GM12878 (cell line): Measurements from ENCODE around the gene ZBTB3. TPM values are rescaled to one million over a fixed set of nuclear protein-coding genes. Genes with fewer than 3 reads are reported as not detected.
A peak's percentile ranks its signal among the peaks of the same experiment; 100 is the strongest.

Source experiments
- ATAC-seq: fragments of 200-7000 bp; cut with Tn5 transposase; 3 replicates; pipeline ENCODE4 v1.9.1; 2020; ENCODE audit warnings: mild to moderate bottlenecking, moderate library complexity
- BruUV-seq: library from RNA; stranded (reverse); fragments of 400-500 nt; replicated peaks from 2 replicates; lab custom pipeline; 2021; lab: Mats Ljungman, UMichigan
- CTCF ChIA-PET: fragments of 300-600 bp; sonication (Branson Sonifier 250); formaldehyde crosslinking; extraction: SDS; loops from one replicate; lab custom pipeline; 2021; ENCODE audit warnings: inconsistent platforms; lab: Yijun Ruan, JAX
- POLR2A ChIA-PET: fragments of 350-600 bp; formaldehyde crosslinking; extraction: SDS; loops from one replicate; lab custom pipeline; 2021; ENCODE audit warnings: inconsistent platforms; lab: Charles Lee
- RAD21 ChIA-PET: fragments of 300-600 bp; sonication (Branson Sonifier 250); formaldehyde crosslinking; loops from one replicate; lab custom pipeline; 2023; ENCODE audit warnings: antibody characterized with exemption; ENCODE audit not compliant: unreplicated experiment; lab: Charles Lee
- SMC1A ChIA-PET: fragments of 300-600 bp; sonication (Branson Sonifier 250); formaldehyde crosslinking; loops from one replicate; lab custom pipeline; 2023; ENCODE audit not compliant: unreplicated experiment, uncharacterized antibody; lab: Charles Lee
- DNase-seq: peaks from one replicate; pipeline ENCODE4 v3.0.0-alpha.2; 2011; ENCODE audit warnings: low read depth, low spot score
- FAIRE-seq: peaks from 3 replicates; lab custom pipeline; 2011; peaks lifted over from hg19 to GRCh38; lab: Jason Lieb, UNC
- H2AFZ ChIP-seq: 2 replicates; pipeline ENCODE4 v1.6.0; 2011; ENCODE audit warnings: low read depth, low read length, control low read depth; ENCODE audit not compliant: control insufficient read depth
- H3K27ac ChIP-seq: 2 replicates; pipeline ENCODE4 v1.5.1; 2011; ENCODE audit warnings: control low read depth; ENCODE audit not compliant: control insufficient read depth, insufficient read depth
- H3K27me3 ChIP-seq, 2 experiments: replicated peaks in 1 of 2; 2 replicates each; pipeline versions ENCODE4 v1.6.0 to v1.6.1; 2011; ENCODE audit warnings: low read length in 1 of 2; ENCODE audit not compliant: control insufficient read depth in 2 of 2, insufficient read depth in 2 of 2
- H3K36me3 ChIP-seq, 2 experiments: 2 replicates each; pipeline ENCODE4 v1.5.1; 2011; ENCODE audit warnings: low read length in 1 of 2; ENCODE audit not compliant: control insufficient read depth in 2 of 2, insufficient read depth in 2 of 2
- H3K4me1 ChIP-seq: 2 replicates; pipeline ENCODE4 v1.6.1; 2011; ENCODE audit warnings: mild to moderate bottlenecking, low read length, moderate library complexity, mixed read lengths; ENCODE audit not compliant: control insufficient read depth, insufficient read depth
- H3K4me2 ChIP-seq: 2 replicates; pipeline ENCODE4 v1.6.0; 2011; ENCODE audit warnings: control low read depth; ENCODE audit not compliant: control insufficient read depth, insufficient read depth
- H3K4me3 ChIP-seq: fragments of 200-600 bp; sonication (generic); 2 replicates; pipeline ENCODE4 v1.5.1; 2016
- H3K79me2 ChIP-seq: 2 replicates; pipeline ENCODE4 v1.6.0; 2011; ENCODE audit warnings: low read length; ENCODE audit not compliant: control insufficient read depth, insufficient read depth
- H3K9ac ChIP-seq: 2 replicates; pipeline ENCODE4 v1.8.0; 2011; ENCODE audit warnings: low read length, control low read depth, mixed read lengths; ENCODE audit not compliant: control insufficient read depth, insufficient read depth
- H3K9me3 ChIP-seq: replicated peaks from 3 replicates; pipeline ENCODE4 v1.5.1; 2011; ENCODE audit warnings: mild to moderate bottlenecking, low read length; ENCODE audit not compliant: control insufficient read depth, insufficient read depth
- H4K20me1 ChIP-seq: 2 replicates; pipeline ENCODE4 v1.6.0; 2011; ENCODE audit not compliant: control insufficient read depth, insufficient read depth
- CHD1 ChIP-seq: IDR thresholded peaks from 2 replicates; pipeline ENCODE4 v1.6.1; 2012; ENCODE audit warnings: low read depth, low read length, improper control_type of control experiment
- E2F4 ChIP-seq: IDR thresholded peaks from 2 replicates; pipeline ENCODE4 v1.6.1; 2012; ENCODE audit warnings: low read depth, low read length, improper control_type of control experiment
- KDM1A ChIP-seq: fragments of 200-600 bp; sonication (generic); IDR thresholded peaks from 2 replicates; pipeline ENCODE4 v1.6.1; 2016; ENCODE audit warnings: borderline replicate concordance
- SMAD5 ChIP-seq: IDR thresholded peaks from 2 replicates; pipeline ENCODE4 v1.6.1; 2016; ENCODE audit warnings: antibody characterized with exemption, low read depth
- WRNIP1 ChIP-seq: IDR thresholded peaks from 2 replicates; pipeline ENCODE4 v1.6.1; 2011; ENCODE audit warnings: low read depth, low read length, improper control_type of control experiment, borderline replicate concordance
- WGBS: methylation state at CpG from one replicate; pipeline ENCODE4 v1.1.6; 2016; ENCODE audit warnings: low lambda C conversion rate; ENCODE audit not compliant: insufficient replicate concordance, insufficient coverage; ENCODE audit errors: missing lambda C conversion rate; 5-methylcytosine and 5-hydroxymethylcytosine counted together
- in situ Hi-C: fragments of 300-500 bp; cut with MboI; formaldehyde crosslinking; loops from 9 replicates; pipeline ENCODE4 v1.14.3; 2018; ENCODE audit warnings: mixed read lengths
- intact Hi-C: fragments of 100-400 bp; cut with micrococcal nuclease; formaldehyde crosslinking; loops from one replicate; pipeline ENCODE4 v1.14.2; 2022; ENCODE audit not compliant: unreplicated experiment
- polyA plus RNA-seq, 11 experiments: library from polyadenylated mRNA; depleted of rRNA in 4 of 11; unstranded in 6 of 11; stranded (reverse) in 5 of 11; fragments of >200 nt; fragmentation: Nextera tagmentation in 4 of 11; fragmentation: Illumina TruSeq in 1 of 11; extraction: Ambion mirVana in 4 of 11; extraction: Trizol in 1 of 11; gene quantifications; 1 replicate in 1 of 11; 2 replicates in 10 of 11; pipeline versions ENCODE4 v1.2.1 to v1.2.3, GENCODE V29; 2011 to 2016; ENCODE audit warnings: inconsistent platforms in 2 of 11, missing spikeins in 2 of 11, low read depth in 1 of 11
- total RNA-seq, 4 experiments: library from RNA; depleted of rRNA in 3 of 4; stranded (reverse); fragments of >200 nt in 3 of 4; fragmentation: Illumina TruSeq in 1 of 4; extraction: Trizol in 1 of 4; gene quantifications; 2 replicates each; pipeline versions ENCODE4 v1.2.1 to v1.2.3, GENCODE V29; 2013 to 2021

ZBTB3 gene
- total and polyA plus RNA-seq, 10 of the 15 experiments (the other 5 are each of a cell fraction or from before 2014, with no cell fraction given): 1.4 to 7.7 (median 4.8) TPM

GRCh38 chr11:62725646-62726045 is 28.3 kb downstream of the ZBTB3 start:
- in situ Hi-C loops: no loop called here
- SMC1A ChIA-PET: interaction anchor here (1.0 to 4.8 kb wide), 6 partner anchors 15 to 134 kb away, joined by 3 to 26 read pairs (median 4); partner anchors contain the start of genes TUT1 and ZBTB3
- TF ChIP-seq WRNIP1 (peak; percentile 91; the same call in 1 of the 2 replicates), KDM1A (no peak), E2F4 (no peak), SMAD5 (0 out of 2 replicates have a peak, but pooled peaks have one; percentile 37), CHD1 (0 out of 2 replicates have a peak, but pooled peaks have one; percentile 72)
- TSS peak; percentile 48 for BruUV-seq
- H3K79me2 ChIP-seq: peaks cover 80% of the 10 kb centered on the region
- H3K36me3 ChIP-seq: peaks cover 9 to 39% of the 10 kb centered on the region in 2 experiments
- H3K9ac ChIP-seq: peak overlapping the region; percentile 91
- intact Hi-C loops: loop anchor here (5.0 kb wide), 2 partner anchors 47 to 123 kb away; partner anchors contain the start of genes MTA2 and TAF6L
- peak overlapping the region; percentile 94 for H3K27ac ChIP-seq
- POLR2A ChIA-PET: interaction anchor here (0.6 to 6.8 kb wide), 10 partner anchors 11 to 134 kb away, joined by 3 to 79 read pairs (median 22); partner anchors contain the start of genes BSCL2, C11orf98, CSKMT and GNG3
- H2AFZ ChIP-seq: no peak overlapping the region
- H4K20me1 ChIP-seq: peaks cover 11% of the 10 kb centered on the region; the same call in 1 of the 2 replicates
- no peaks in the 10 kb centered on the region; the same call in 1 of the 2 replicates for H3K4me1 ChIP-seq
- peak overlapping the region; percentile 81 for H3K4me2 ChIP-seq
- CTCF ChIA-PET: interaction anchor here (0.6 to 2.2 kb wide), 5 partner anchors 45 to 301 kb away, joined by 3 to 7 read pairs (median 4); no protein-coding TSS in a partner anchor
- DNase-seq (no peak), FAIRE-seq (no peak), ATAC-seq (no peak)
- no peaks in the 10 kb centered on the region for H3K27me3 ChIP-seq
- no peaks in the 10 kb centered on the region; the same call in 2 of the 3 replicates for H3K9me3 ChIP-seq
- RAD21 ChIA-PET: interaction anchor here (0.9 to 3.9 kb wide), 7 partner anchors 28 to 133 kb away, joined by 3 to 15 read pairs (median 3); partner anchors contain the start of genes C11orf98, CSKMT, TAF6L and ZBTB3
- 0% methylated on average over 7 of the region's 7 CpGs for WGBS
- peak overlapping the region; percentile 100 for H3K4me3 ChIP-seq
